HepG2 (cell line): ENCODE data around the gene STOM. TPM values are rescaled to one million over a fixed set of nuclear protein-coding genes. Genes with fewer than 3 reads are reported as not detected.

ENCODE experiments used
- BRD4 ChIP-seq: sonication (generic); formaldehyde crosslinking; IDR thresholded peaks from 2 replicates; pipeline ENCODE4 v1.4.0; 2020; ENCODE audit warnings: missing genetic modification reagents
- CC2D1A ChIP-seq: sonication (generic); formaldehyde crosslinking; IDR thresholded peaks from 2 replicates; pipeline ENCODE4 v1.8.1; 2023; ENCODE audit warnings: mild to moderate bottlenecking, missing genetic modification reagents
- FOXC1 ChIP-seq: sonication (generic); formaldehyde crosslinking; IDR thresholded peaks from 2 replicates; pipeline ENCODE4 v1.8.0; 2022; ENCODE audit warnings: mild to moderate bottlenecking, missing genetic modification reagents, borderline replicate concordance
- GATAD2A ChIP-seq: IDR thresholded peaks from 2 replicates; pipeline ENCODE4 v1.6.1; 2016
- IRX3 ChIP-seq: sonication (generic); formaldehyde crosslinking; IDR thresholded peaks from 2 replicates; pipeline ENCODE4 v1.8.1; 2023; ENCODE audit warnings: mild to moderate bottlenecking, low read depth, missing genetic modification reagents, borderline replicate concordance
- KAT8 ChIP-seq: IDR thresholded peaks from 2 replicates; pipeline ENCODE4 v1.6.1; 2016; ENCODE audit warnings: missing genetic modification reagents, missing compliant biosample characterization
- KLF11 ChIP-seq: IDR thresholded peaks from 2 replicates; pipeline ENCODE4 v1.6.1; 2016; ENCODE audit warnings: missing compliant biosample characterization
- MTERF4 ChIP-seq: sonication (generic); formaldehyde crosslinking; IDR thresholded peaks from 2 replicates; pipeline ENCODE4 v1.8.0; 2023; ENCODE audit warnings: mild to moderate bottlenecking, missing genetic modification reagents
- MXD3 ChIP-seq: IDR thresholded peaks from 2 replicates; pipeline ENCODE4 v1.6.1; 2016; ENCODE audit warnings: mild to moderate bottlenecking, missing biosample characterization, missing genetic modification reagents
- NFRKB ChIP-seq: fragments of 450-650 bp; IDR thresholded peaks from 2 replicates; pipeline ENCODE4 v1.6.1; 2017
- NR2C2 ChIP-seq: sonication (generic); formaldehyde crosslinking; IDR thresholded peaks from 2 replicates; pipeline ENCODE4 v1.4.0; 2020; ENCODE audit warnings: missing genetic modification reagents, mild to moderate bottlenecking, moderate library complexity, borderline replicate concordance
- RCOR2 ChIP-seq: IDR thresholded peaks from 2 replicates; pipeline ENCODE4 v1.6.1; 2016; ENCODE audit warnings: missing biosample characterization, missing genetic modification reagents
- SKIL ChIP-seq: sonication (generic); formaldehyde crosslinking; IDR thresholded peaks from 2 replicates; pipeline ENCODE4 v1.8.0; 2022; ENCODE audit warnings: missing genetic modification reagents, mild to moderate bottlenecking, moderate library complexity, borderline replicate concordance
- SRY ChIP-seq: sonication (generic); formaldehyde crosslinking; IDR thresholded peaks from 2 replicates; pipeline ENCODE4 v1.8.0; 2022; ENCODE audit warnings: mild to moderate bottlenecking, missing genetic modification reagents
- ZBED4 ChIP-seq: sonication (generic); formaldehyde crosslinking; IDR thresholded peaks from 2 replicates; pipeline ENCODE4 v1.4.0; 2020; ENCODE audit warnings: missing genetic modification reagents, borderline replicate concordance
- ZBTB39 ChIP-seq: sonication (generic); formaldehyde crosslinking; IDR thresholded peaks from 2 replicates; pipeline ENCODE4 v1.5.0; 2020; ENCODE audit warnings: missing genetic modification reagents
- ZNF512B ChIP-seq: sonication (generic); formaldehyde crosslinking; IDR thresholded peaks from 2 replicates; pipeline ENCODE4 v1.5.1; 2020; ENCODE audit warnings: missing genetic modification reagents, mild to moderate bottlenecking, borderline replicate concordance
- ZSCAN9 ChIP-seq: IDR thresholded peaks from 2 replicates; pipeline ENCODE4 v1.6.1; 2016; ENCODE audit warnings: borderline replicate concordance
- polyA plus RNA-seq, 8 experiments: library from polyadenylated mRNA; depleted of rRNA in 3 of 8; stranded (reverse) in 7 of 8; unstranded in 1 of 8; fragments of >200 nt; fragmentation: Illumina TruSeq in 4 of 8; extraction: Trizol in 4 of 8; gene quantifications; 2 replicates each; pipeline versions ENCODE4 v1.2.1 to v1.2.3, GENCODE V29; 2011 to 2016; ENCODE audit warnings: low read depth in 4 of 8, missing spikeins in 1 of 8, mixed read lengths in 1 of 8; ENCODE audit not compliant: insufficient read depth in 1 of 8
- total RNA-seq, 5 experiments: library from RNA; depleted of rRNA; stranded (reverse); fragments of >200 nt; fragmentation: Illumina TruSeq; extraction: Trizol; gene quantifications; 2 replicates each; pipeline ENCODE4 v1.2.3, GENCODE V29; 2016; ENCODE audit warnings: low read depth in 1 of 5

Gene STOM
- total and polyA plus RNA-seq, 2 of the 13 experiments (the other 11 are each of a cell fraction or from before 2014, with no cell fraction given) = 43.6 to 165 TPM

- no peak for TF ChIP-seq MXD3 (CRISPR knock-in tag)
- TF ChIP-seq CC2D1A = no peak
- 0 out of 2 replicates have a peak, but pooled peaks have one; percentile 16 for TF ChIP-seq KLF11 (CRISPR knock-in tag)
- TF ChIP-seq IRX3 (CRISPR knock-in tag) = no peak
- peak; percentile 16; the same call in 1 of the 2 replicates for TF ChIP-seq RCOR2 (CRISPR knock-in tag)
- no peak for TF ChIP-seq FOXC1 (CRISPR knock-in tag)
- no peak; the same call in 1 of the 2 replicates for TF ChIP-seq ZNF512B (CRISPR knock-in tag)
- TF ChIP-seq SRY (CRISPR knock-in tag) = no peak
- peak; percentile 40; the same call in 1 of the 2 replicates for TF ChIP-seq NR2C2 (CRISPR knock-in tag)
- TF ChIP-seq SKIL (CRISPR knock-in tag) = peak; percentile 46
- no peak for TF ChIP-seq ZBED4 (CRISPR knock-in tag)
- TF ChIP-seq MTERF4 (CRISPR knock-in tag) = no peak
- TF ChIP-seq NFRKB = no peak
- no peak for TF ChIP-seq ZSCAN9 (CRISPR knock-in tag)
- peak; percentile 76 for TF ChIP-seq GATAD2A (CRISPR knock-in tag)
- no peak for TF ChIP-seq ZBTB39 (CRISPR knock-in tag)
- TF ChIP-seq KAT8 = 0 out of 2 replicates have a peak, but pooled peaks have one; percentile 0
- TF ChIP-seq BRD4 (CRISPR knock-in tag) = no peak
Measured at GRCh38 chr9:121298016-121298538, 72.0 kb downstream of the STOM start (continued).
